H1 (cell line): ENCODE results near the gene CASK. TPM values are rescaled to one million over a fixed set of nuclear protein-coding genes. Genes with fewer than 3 reads are reported as not detected.

Source experiments
- CTCF ChIA-PET: fragments of 300-600 bp; sonication (Branson Sonifier 250); formaldehyde crosslinking; loops from one replicate; lab custom pipeline; 2021; ENCODE audit not compliant: partially characterized antibody; lab: Charles Lee
- POLR2A ChIA-PET: fragments of 300-600 bp; sonication (Branson Sonifier 250); formaldehyde crosslinking; loops from one replicate; lab custom pipeline; 2021; ENCODE audit warnings: inconsistent platforms; ENCODE audit not compliant: partially characterized antibody; lab: Charles Lee
- DNase-seq, 2 experiments: peaks; one replicate each; pipeline versions ENCODE4 v3.0.0 to v3.0.0-alpha.2; 2010 to 2022; ENCODE audit warnings: low spot score in 2 of 2, low read depth in 1 of 2, mixed read lengths in 1 of 2
- FAIRE-seq: peaks from 2 replicates; lab custom pipeline; 2011; peaks lifted over from hg19 to GRCh38; lab: Jason Lieb, UNC
- H2AFZ ChIP-seq: 2 replicates; pipeline ENCODE4 v1.8.1; 2012; ENCODE audit warnings: low read length, inconsistent platforms
- H2AK5ac ChIP-seq: 2 replicates; pipeline ENCODE4 v1.6.1; 2013; ENCODE audit warnings: low read depth, low read length
- H2BK120ac ChIP-seq: replicated peaks from 2 replicates; pipeline ENCODE3; 2013; ENCODE audit warnings: low read depth, low read length, inconsistent platforms
- H2BK12ac ChIP-seq: 2 replicates; pipeline ENCODE4 v1.6.1; 2013; ENCODE audit warnings: low read depth, low read length
- H2BK15ac ChIP-seq: 2 replicates; pipeline ENCODE4 v1.6.1; 2013; ENCODE audit warnings: low read length
- H2BK20ac ChIP-seq: 2 replicates; pipeline ENCODE4 v1.6.1; 2013; ENCODE audit warnings: low read length
- H2BK5ac ChIP-seq: 2 replicates; pipeline ENCODE4 v1.6.1; 2013; ENCODE audit warnings: low read depth, low read length
- H3K14ac ChIP-seq: 2 replicates; pipeline ENCODE4 v1.6.1; 2013; ENCODE audit warnings: inconsistent platforms; ENCODE audit not compliant: insufficient read length
- H3K18ac ChIP-seq: 2 replicates; pipeline ENCODE4 v1.6.1; 2013; ENCODE audit warnings: low read length; ENCODE audit errors: extremely low read depth
- H3K23ac ChIP-seq: 2 replicates; pipeline ENCODE4 v1.6.1; 2013; ENCODE audit warnings: inconsistent platforms; ENCODE audit not compliant: insufficient read length
- H3K23me2 ChIP-seq: 2 replicates; pipeline ENCODE4 v1.6.1; 2013; ENCODE audit warnings: low read depth, low read length
- H3K27ac ChIP-seq: 2 replicates; pipeline ENCODE4 v1.6.1; 2011; ENCODE audit warnings: low read depth, low read length, inconsistent platforms
- H3K27me3 ChIP-seq, 4 experiments: replicated peaks in 1 of 4; 1 replicate in 1 of 4; 2 replicates in 3 of 4; pipeline versions ENCODE4 v1.6.1 to v1.8.1; 2011 to 2013; ENCODE audit warnings: low read length in 3 of 4, mild to moderate bottlenecking in 3 of 4, inconsistent platforms in 2 of 4, mixed read lengths in 2 of 4, moderate library complexity in 1 of 4; ENCODE audit not compliant: control insufficient read depth in 3 of 4, insufficient read depth in 3 of 4; ENCODE audit errors: extremely low read depth in 1 of 4
- H3K36me3 ChIP-seq, 4 experiments: 2 replicates each; pipeline versions ENCODE4 v1.6.1 to v1.8.1; 2011 to 2013; ENCODE audit warnings: mild to moderate bottlenecking in 4 of 4, low read length in 3 of 4, moderate library complexity in 2 of 4, control low read depth in 1 of 4, inconsistent platforms in 1 of 4; ENCODE audit not compliant: insufficient read depth in 4 of 4, control insufficient read depth in 2 of 4
- H3K4ac ChIP-seq: replicated peaks from 2 replicates; pipeline ENCODE3; 2013; ENCODE audit warnings: low read length, low read depth, mixed read lengths, inconsistent platforms; ENCODE audit not compliant: insufficient read length
- H3K4me1 ChIP-seq, 4 experiments: replicated peaks in 1 of 4; 1 replicate in 1 of 4; 2 replicates in 3 of 4; pipeline versions ENCODE4 v1.6.1 to v1.8.1; 2011 to 2013; ENCODE audit warnings: low read length in 3 of 4, inconsistent platforms in 2 of 4, mixed read lengths in 1 of 4; ENCODE audit not compliant: insufficient read depth in 4 of 4, control insufficient read depth in 3 of 4
- H3K4me2 ChIP-seq, 2 experiments: 2 replicates each; pipeline versions ENCODE4 v1.6.1 to v1.8.1; 2011 to 2013; ENCODE audit warnings: low read depth in 2 of 2, low read length in 2 of 2, control low read depth in 1 of 2, inconsistent platforms in 1 of 2, mild to moderate bottlenecking in 1 of 2; ENCODE audit not compliant: insufficient read depth in 1 of 2
- H3K4me3 ChIP-seq, 4 experiments: fragments of 200-600, 300-600 bp in 1 of 4; sonication (generic), shearing (Covaris generic), sonication (Bioruptor Twin) in 1 of 4; 2 replicates each; pipeline versions ENCODE4 v1.5.1 to v1.8.1; 2011 to 2016; ENCODE audit warnings: low read length in 4 of 4, low read depth in 3 of 4, control low read depth in 2 of 4, inconsistent platforms in 2 of 4, mild to moderate bottlenecking in 2 of 4, mixed read lengths in 1 of 4, moderate library complexity in 1 of 4; ENCODE audit not compliant: insufficient read depth in 2 of 4; ENCODE audit errors: extremely low read depth in 1 of 4
- H3K56ac ChIP-seq: replicated peaks from 2 replicates; pipeline ENCODE3; 2013; ENCODE audit warnings: low read depth, mild to moderate bottlenecking, mixed read lengths, low read length, inconsistent platforms; ENCODE audit not compliant: insufficient read length
- H3K79me1 ChIP-seq: 2 replicates; pipeline ENCODE4 v1.6.1; 2013; ENCODE audit warnings: low read depth, low read length, control low read depth
- H3K79me2 ChIP-seq, 2 experiments: 2 replicates each; pipeline versions ENCODE4 v1.6.1 to v1.8.1; 2012 to 2013; ENCODE audit warnings: low read length in 2 of 2, mild to moderate bottlenecking in 2 of 2, inconsistent platforms in 1 of 2; ENCODE audit not compliant: insufficient read depth in 2 of 2, control insufficient read depth in 1 of 2
- H3K9ac ChIP-seq, 4 experiments: replicated peaks in 1 of 4; 1 replicate in 1 of 4; 2 replicates in 3 of 4; pipeline versions ENCODE4 v1.6.1 to v1.8.1; 2011 to 2013; ENCODE audit warnings: low read depth in 3 of 4, low read length in 3 of 4, control low read depth in 2 of 4, mild to moderate bottlenecking in 2 of 4, moderate library complexity in 2 of 4, inconsistent platforms in 1 of 4; ENCODE audit errors: extremely low read depth in 1 of 4
- H3K9me3 ChIP-seq, 2 experiments: 2 replicates each; pipeline versions ENCODE4 v1.6.1 to v1.8.1; 2012 to 2013; ENCODE audit warnings: mild to moderate bottlenecking in 2 of 2, moderate library complexity in 2 of 2, control low read depth in 1 of 2, inconsistent platforms in 1 of 2, low read depth in 1 of 2, low read length in 1 of 2, mixed read lengths in 1 of 2; ENCODE audit not compliant: insufficient read depth in 2 of 2
- H4K20me1 ChIP-seq, 2 experiments: replicated peaks in 1 of 2; 2 replicates each; pipeline versions ENCODE3 to v1.8.1; 2011 to 2013; ENCODE audit warnings: inconsistent platforms in 2 of 2, low read length in 2 of 2, mild to moderate bottlenecking in 1 of 2; ENCODE audit not compliant: insufficient read depth in 2 of 2, control insufficient read depth in 1 of 2
- H4K5ac ChIP-seq: 2 replicates; pipeline ENCODE4 v1.6.1; 2013; ENCODE audit warnings: low read length, low read depth, mixed read lengths, inconsistent platforms; ENCODE audit not compliant: insufficient read length
- H4K8ac ChIP-seq: 2 replicates; pipeline ENCODE4 v1.8.0; 2013; ENCODE audit warnings: mild to moderate bottlenecking, moderate library complexity, low read length, inconsistent platforms; ENCODE audit not compliant: insufficient read depth; ENCODE audit errors: extremely low read depth
- H4K91ac ChIP-seq: replicated peaks from 2 replicates; pipeline ENCODE3; 2013; ENCODE audit warnings: low read length, mixed read lengths, inconsistent platforms; ENCODE audit not compliant: insufficient read length
- BCL11A ChIP-seq, 2 experiments: IDR thresholded peaks; one replicate each; pipeline ENCODE4 v1.6.1; 2011; ENCODE audit warnings: low read depth in 2 of 2, low read length in 2 of 2, mild to moderate bottlenecking in 2 of 2
- CHD2 ChIP-seq: IDR thresholded peaks from 2 replicates; pipeline ENCODE4 v1.6.1; 2012; ENCODE audit warnings: low read length, improper control_type of control experiment
- CREB1 ChIP-seq: IDR thresholded peaks from 2 replicates; pipeline ENCODE4 v1.6.1; 2012; ENCODE audit warnings: inconsistent platforms
- FOSL1 ChIP-seq: IDR thresholded peaks from 2 replicates; pipeline ENCODE4 v1.6.1; 2011; ENCODE audit warnings: mild to moderate bottlenecking, low read depth, low read length, moderate library complexity; ENCODE audit not compliant: insufficient read depth
- HDAC6 ChIP-seq: IDR thresholded peaks from one replicate; pipeline ENCODE4 v1.7.1; 2012; ENCODE audit warnings: low read depth, mild to moderate bottlenecking, inconsistent platforms, low read length, moderate library complexity
- KDM4A ChIP-seq: IDR thresholded peaks from one replicate; pipeline ENCODE4 v1.7.1; 2012; ENCODE audit warnings: low read depth, mild to moderate bottlenecking, moderate library complexity, low read length, inconsistent platforms; ENCODE audit not compliant: severe bottlenecking
- RAD21 ChIP-seq, 2 experiments: IDR thresholded peaks in 1 of 2; conservative IDR thresholded peaks in 1 of 2; 2 replicates each; pipeline ENCODE4 v1.6.1; 2011; ENCODE audit warnings: low read depth in 2 of 2, low read length in 2 of 2, improper control_type of control experiment in 1 of 2, inconsistent platforms in 1 of 2, mild to moderate bottlenecking in 1 of 2, moderate library complexity in 1 of 2
- SIN3A ChIP-seq, 2 experiments: IDR thresholded peaks in 1 of 2; conservative IDR thresholded peaks in 1 of 2; 2 replicates each; pipeline ENCODE4 v1.6.1; 2011 to 2012; ENCODE audit warnings: low read length in 2 of 2, improper control_type of control experiment in 1 of 2, low read depth in 1 of 2, mild to moderate bottlenecking in 1 of 2
- SIRT6 ChIP-seq: IDR thresholded peaks from one replicate; pipeline ENCODE4 v1.7.1; 2012; ENCODE audit warnings: low read length, inconsistent platforms
- TAF1 ChIP-seq: IDR thresholded peaks from 2 replicates; pipeline ENCODE4 v1.6.1; 2011; ENCODE audit warnings: mild to moderate bottlenecking, low read depth, low read length
- TBP ChIP-seq: IDR thresholded peaks from 2 replicates; pipeline ENCODE4 v1.6.1; 2011; ENCODE audit warnings: low read depth, low read length, improper control_type of control experiment
- YY1 ChIP-seq: IDR thresholded peaks from 2 replicates; pipeline ENCODE4 v1.6.1; 2011; ENCODE audit warnings: low read depth, mild to moderate bottlenecking, low read length
- WGBS, 2 experiments: shearing (Covaris generic) in 1 of 2; methylation state at CpG; one replicate each; pipeline versions ENCODE4 v1.1.6 to v1.1.7; 2013 to 2015; ENCODE audit warnings: low lambda C conversion rate in 2 of 2, mixed read lengths in 2 of 2, inconsistent platforms in 1 of 2, low coverage in 1 of 2, missing lambda C conversion rate in 1 of 2; ENCODE audit not compliant: insufficient replicate concordance in 2 of 2, insufficient coverage in 1 of 2, insufficient read length in 1 of 2; ENCODE audit errors: extremely low coverage in 1 of 2, missing lambda C conversion rate in 1 of 2; 5-methylcytosine and 5-hydroxymethylcytosine counted together
- polyA plus RNA-seq, 7 experiments: library from polyadenylated mRNA; depleted of rRNA in 3 of 7; stranded (reverse) in 5 of 7; unstranded in 2 of 7; fragments of >200 nt in 5 of 7; fragments of 200-250 nt in 2 of 7; gene quantifications; 1 replicate in 5 of 7; 2 replicates in 1 of 7; 4 replicates in 1 of 7; pipeline versions ENCODE4 v1.2.1 to v1.2.3, GENCODE V29; 2011 to 2013; ENCODE audit warnings: missing spikeins in 2 of 7, mixed read lengths in 2 of 7
- total RNA-seq: library from RNA; stranded (reverse); fragmentation: NEBNext Ultra II Directional; extraction: Animal tissue kit (Norgen Biotek cat#: 25700); gene quantifications from 2 replicates; pipeline ENCODE4 v1.2.1, GENCODE V29; 2021

Gene CASK
- total and polyA plus RNA-seq, 2 of the 8 experiments (the other 6 are each of a cell fraction or from before 2014, with no cell fraction given), result 21.6 to 55.1 TPM

DNA sequence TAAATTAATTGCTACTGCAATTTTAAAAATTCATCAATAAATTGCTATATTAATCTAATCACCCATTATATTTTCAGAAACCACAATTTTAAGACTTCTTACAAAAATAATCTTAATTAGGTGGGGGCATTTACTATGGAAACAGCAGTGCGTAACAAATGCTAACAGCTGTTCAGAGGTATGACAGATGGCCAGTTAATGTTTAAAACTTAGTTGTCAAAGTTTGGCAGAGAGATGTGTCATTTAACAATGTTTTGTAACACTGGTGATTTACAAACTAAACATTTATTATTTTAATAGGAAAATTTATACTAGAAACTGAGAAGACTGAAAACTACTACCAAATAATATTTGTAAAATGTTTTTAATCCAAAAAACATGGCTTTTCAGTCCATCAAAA is 319.8 kb downstream of the CASK start:
- H2BK120ac ChIP-seq, result no peak overlapping the region
- H3K9me3 ChIP-seq, result no peaks in the 10 kb centered on the region
- H3K36me3 ChIP-seq, result no peaks in the 10 kb centered on the region
- H2BK20ac ChIP-seq, result no peak overlapping the region
- H3K79me1 ChIP-seq, result no peaks in the 10 kb centered on the region
- H2BK15ac ChIP-seq, result no peak overlapping the region
- H3K27ac ChIP-seq, result no peak overlapping the region
- no peak overlapping the region for H2BK12ac ChIP-seq
- H2AK5ac ChIP-seq, result no peak overlapping the region
- no peak overlapping the region for H3K4ac ChIP-seq
- DNase-seq, result no peak
- TF ChIP-seq TBP, result no peak
- TF ChIP-seq BCL11A (IDR thresholded peaks at IDR 0.05; ENCODE audit: low read depth in 2 of 2, low read length in 2 of 2), result no peak
- TF ChIP-seq CREB1, result no peak
- TF ChIP-seq HDAC6, result no peak
- TF ChIP-seq RAD21 (IDR thresholded peaks at IDR 0.05 in 1 of 2, conservative IDR thresholded peaks at IDR 0.05 in 1 of 2; ENCODE audit: low read depth in 2 of 2, low read length in 2 of 2), result no peak
- no peak for TF ChIP-seq YY1
- no peak for TF ChIP-seq TAF1
- TF ChIP-seq SIN3A (conservative IDR thresholded peaks at IDR 0.05 in 1 of 2, IDR thresholded peaks at IDR 0.05 in 1 of 2; ENCODE audit: low read depth in 1 of 2, low read length in 2 of 2), result no peak
- TF ChIP-seq FOSL1, result no peak
- TF ChIP-seq SIRT6, result no peak
- TF ChIP-seq KDM4A, result no peak
- no peak for TF ChIP-seq CHD2
- no peak overlapping the region for H4K8ac ChIP-seq
- no peak overlapping the region for H3K23ac ChIP-seq
- no peak overlapping the region for H2AFZ ChIP-seq
- H3K18ac ChIP-seq, result no peak overlapping the region
- no peak for FAIRE-seq
- H3K27me3 ChIP-seq, result no peaks in the 10 kb centered on the region
- H4K20me1 ChIP-seq, result no peaks in the 10 kb centered on the region
- no peaks in the 10 kb centered on the region for H3K23me2 ChIP-seq
- 71% methylated on average over 1 of the region's 1 CpG; no CpG with 5 or more reads in 1 of the 2 experiments for WGBS, 2 experiments
- ChIA-PET CTCF (no interaction called here), POLR2A (no interaction called here)
- no peak overlapping the region for H3K4me2 ChIP-seq
- H3K56ac ChIP-seq, result no peak overlapping the region
- peaks cover 0 to 8% (median under 1%) of the 10 kb centered on the region in 4 experiments; a peak in 4 of 7 replicates for H3K4me1 ChIP-seq
- H3K14ac ChIP-seq, result no peak overlapping the region
- no peak overlapping the region for H4K5ac ChIP-seq
- H2BK5ac ChIP-seq, result no peak overlapping the region
- H3K9ac ChIP-seq, result no peak overlapping the region
- no peaks in the 10 kb centered on the region for H3K79me2 ChIP-seq
- no peak overlapping the region for H3K4me3 ChIP-seq
- no peak overlapping the region for H4K91ac ChIP-seq
